Colonic mucosa (tissue), 4 donors: ENCODE measurements around the gene APOO. TPM values are rescaled to one million over a fixed set of nuclear protein-coding genes. Genes with fewer than 3 reads are reported as not detected.

Source experiments
- DNase-seq: peaks from one replicate; pipeline ENCODE4 v3.0.0-alpha.2; 2020
- H3K27ac ChIP-seq: fragments of 200-600 bp; one replicate; pipeline ENCODE4 v1.8.0; 2021
- H3K27me3 ChIP-seq: fragments of 200-600 bp; one replicate; pipeline ENCODE4 v1.8.0; 2021
- H3K36me3 ChIP-seq: fragments of 200-600 bp; one replicate; pipeline ENCODE4 v1.8.0; 2021
- H3K4me1 ChIP-seq: fragments of 200-600 bp; one replicate; pipeline ENCODE4 v1.8.0; 2021; ENCODE audit warnings: mild to moderate bottlenecking
- H3K4me3 ChIP-seq: fragments of 200-600 bp; one replicate; pipeline ENCODE4 v1.8.0; 2021
- H3K9ac ChIP-seq, 2 donors: one replicate each; pipeline ENCODE4 v1.7.0; 2013; ENCODE audit warnings: control low read depth in 2 of 2, low read depth in 2 of 2, low read length in 2 of 2
- H3K9me3 ChIP-seq: fragments of 200-600 bp; one replicate; pipeline ENCODE4 v1.8.0; 2021
- intact Hi-C: fragments of 100-400 bp; cut with DNase I; formaldehyde crosslinking; loops from one replicate; pipeline ENCODE4 v1.14.1; 2022
- total RNA-seq, 2 donors: library from RNA; stranded (reverse); fragmentation: NEBNext Ultra II Directional in 1 of 2; extraction: Animal tissue kit (Norgen Biotek cat#: 25700) in 1 of 2; gene quantifications; one replicate each; pipeline ENCODE4 v1.2.1, GENCODE V29; 2021
- TF ChIP-seq, protein P1 (sequence below): fragments of 200-600 bp; IDR thresholded peaks from one replicate; pipeline ENCODE4 v1.8.0; 2022; ENCODE audit warnings: antibody characterized with exemption, mild to moderate bottlenecking
- donor health status: healthy.
- donor health status: DM: no; HTN: no; CAD: no.
- donor health status: DM: no; HTN: no; CAD: no.

APOO gene
- total RNA-seq, 2 donors from 2014 or later, result 36.3 to 38.9 TPM

DNA sequence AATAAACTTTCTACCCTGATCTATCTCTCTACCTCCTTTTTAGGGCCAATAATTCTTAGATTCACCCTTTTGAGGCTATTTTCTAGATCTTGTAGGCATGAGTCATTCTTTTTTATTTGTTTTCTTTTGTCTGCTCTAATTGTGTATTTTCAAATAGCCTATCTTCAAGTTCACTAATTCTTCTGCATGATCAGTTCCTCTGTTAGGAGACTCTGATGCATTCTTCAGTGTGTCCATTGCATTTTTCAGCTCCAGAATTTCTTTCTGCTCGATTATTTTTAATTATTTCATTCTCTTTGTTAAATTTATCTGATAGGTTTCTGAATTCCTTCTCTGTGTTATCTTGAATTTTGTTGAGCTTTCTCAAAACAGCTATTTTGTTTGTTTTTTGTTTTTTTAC is 11.4 kb upstream of the APOO start:
- Histone ChIP-seq H3K4me1 (no peaks in the 10 kb centered on the region), H3K27me3 (peaks cover 6% of the 10 kb centered on the region), H3K9ac (no peak overlapping the region), H3K4me3 (no peak overlapping the region), H3K9me3 (no peaks in the 10 kb centered on the region), H3K36me3 (no peaks in the 10 kb centered on the region), H3K27ac (no peak overlapping the region)
- intact Hi-C loops, result no loop called here
- TF ChIP-seq, protein P1, sequence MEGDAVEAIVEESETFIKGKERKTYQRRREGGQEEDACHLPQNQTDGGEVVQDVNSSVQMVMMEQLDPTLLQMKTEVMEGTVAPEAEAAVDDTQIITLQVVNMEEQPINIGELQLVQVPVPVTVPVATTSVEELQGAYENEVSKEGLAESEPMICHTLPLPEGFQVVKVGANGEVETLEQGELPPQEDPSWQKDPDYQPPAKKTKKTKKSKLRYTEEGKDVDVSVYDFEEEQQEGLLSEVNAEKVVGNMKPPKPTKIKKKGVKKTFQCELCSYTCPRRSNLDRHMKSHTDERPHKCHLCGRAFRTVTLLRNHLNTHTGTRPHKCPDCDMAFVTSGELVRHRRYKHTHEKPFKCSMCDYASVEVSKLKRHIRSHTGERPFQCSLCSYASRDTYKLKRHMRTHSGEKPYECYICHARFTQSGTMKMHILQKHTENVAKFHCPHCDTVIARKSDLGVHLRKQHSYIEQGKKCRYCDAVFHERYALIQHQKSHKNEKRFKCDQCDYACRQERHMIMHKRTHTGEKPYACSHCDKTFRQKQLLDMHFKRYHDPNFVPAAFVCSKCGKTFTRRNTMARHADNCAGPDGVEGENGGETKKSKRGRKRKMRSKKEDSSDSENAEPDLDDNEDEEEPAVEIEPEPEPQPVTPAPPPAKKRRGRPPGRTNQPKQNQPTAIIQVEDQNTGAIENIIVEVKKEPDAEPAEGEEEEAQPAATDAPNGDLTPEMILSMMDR, result no peak
- no peak for DNase-seq

DNA sequence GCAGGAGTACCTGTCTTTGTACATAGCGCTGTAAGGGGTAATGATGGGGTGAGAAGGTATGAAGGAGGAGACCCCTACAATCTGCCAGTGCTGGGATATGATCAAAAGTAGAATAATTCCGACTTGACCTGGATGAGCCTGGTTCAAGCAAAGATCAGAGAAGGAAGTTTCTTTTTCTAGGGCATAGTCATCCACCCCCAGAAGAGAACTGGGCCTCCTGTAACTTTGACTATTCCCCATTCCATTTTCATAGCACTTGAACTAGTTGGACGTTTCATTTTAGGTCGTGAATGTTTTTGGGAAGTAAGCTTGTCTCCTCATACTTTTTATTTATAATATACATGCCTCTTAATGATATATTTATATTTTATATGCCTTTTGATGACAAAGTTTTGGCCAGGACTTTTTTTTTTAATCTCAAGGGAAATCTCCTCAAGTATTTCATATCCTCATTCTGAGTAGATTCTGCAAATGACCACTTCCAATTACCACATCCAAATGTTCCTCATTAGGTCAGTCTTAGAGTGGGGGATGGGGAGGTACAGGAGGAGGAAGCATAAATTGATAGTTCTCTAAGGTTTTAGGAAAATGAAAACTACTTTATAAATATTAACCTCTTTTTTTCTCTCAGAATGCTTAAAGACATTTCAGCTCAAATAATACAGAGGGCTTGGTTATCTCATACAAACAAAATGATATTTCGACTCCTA is 3.5 kb upstream of the APOO start:
- TF ChIP-seq, protein P1, result no peak
- no peak overlapping the region for H3K9ac ChIP-seq
- no peak for DNase-seq

DNA sequence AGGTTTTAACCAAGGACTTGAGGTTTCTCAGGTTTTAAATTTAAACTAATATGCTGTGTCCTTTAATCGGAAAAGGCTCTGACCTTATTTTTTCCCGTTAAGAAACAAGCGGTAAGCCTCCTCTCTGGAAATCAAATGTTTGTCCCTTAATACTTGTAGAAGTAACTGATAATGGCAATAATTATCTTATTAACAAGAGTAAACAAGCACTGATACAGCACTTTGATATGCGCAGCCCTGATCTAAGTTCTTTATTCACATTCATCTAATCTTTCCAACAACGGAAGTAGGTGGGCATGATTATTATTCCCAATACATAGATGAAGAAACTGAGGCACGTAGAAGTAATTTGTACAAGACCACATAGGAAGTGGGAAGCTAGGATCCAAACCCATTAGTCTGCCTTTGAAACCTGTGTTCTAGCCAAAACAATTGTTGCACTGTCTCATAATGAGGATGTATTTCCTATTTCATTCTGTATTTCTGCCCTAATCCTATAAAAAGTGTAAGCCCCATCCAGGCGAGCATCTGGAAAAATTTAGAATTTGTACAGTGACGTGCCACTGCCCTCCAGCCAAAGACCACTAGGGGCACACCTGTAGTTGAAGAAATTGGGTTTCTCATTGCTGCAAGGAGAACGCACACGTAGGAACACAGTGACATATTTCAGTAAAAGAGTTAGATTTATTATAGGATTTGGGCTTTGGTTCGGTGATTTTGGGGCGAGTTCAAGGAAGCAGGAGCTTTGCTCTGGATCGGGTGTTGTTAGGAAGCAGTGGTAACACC is 674 bp upstream of the APOO start:
- H3K36me3 ChIP-seq, result no peaks in the 10 kb centered on the region
- TF ChIP-seq, protein P1, result peak; percentile 5
- peak overlapping the region in 1 of 2 donors; percentile 79 for H3K9ac ChIP-seq
- no peak overlapping the region for H3K4me3 ChIP-seq
- peak overlapping the region; percentile 77 for H3K27ac ChIP-seq
- H3K9me3 ChIP-seq, result no peaks in the 10 kb centered on the region
- intact Hi-C loops, result loop anchor here (5.0 kb wide), 1 partner anchor 144 kb away; the partner anchor contains the start of gene EIF2S3
- H3K27me3 ChIP-seq, result no peaks in the 10 kb centered on the region
- H3K4me1 ChIP-seq, result no peaks in the 10 kb centered on the region
- DNase-seq, result no peak

More for the DNA sequence above, 3.5 kb upstream of the APOO start:
- intact Hi-C loops, result no loop called here
- no peak overlapping the region for H3K27ac ChIP-seq
- no peaks in the 10 kb centered on the region for H3K4me1 ChIP-seq
- H3K36me3 ChIP-seq, result no peaks in the 10 kb centered on the region
- H3K9me3 ChIP-seq, result no peaks in the 10 kb centered on the region
- no peak overlapping the region for H3K4me3 ChIP-seq
- no peaks in the 10 kb centered on the region for H3K27me3 ChIP-seq

DNA sequence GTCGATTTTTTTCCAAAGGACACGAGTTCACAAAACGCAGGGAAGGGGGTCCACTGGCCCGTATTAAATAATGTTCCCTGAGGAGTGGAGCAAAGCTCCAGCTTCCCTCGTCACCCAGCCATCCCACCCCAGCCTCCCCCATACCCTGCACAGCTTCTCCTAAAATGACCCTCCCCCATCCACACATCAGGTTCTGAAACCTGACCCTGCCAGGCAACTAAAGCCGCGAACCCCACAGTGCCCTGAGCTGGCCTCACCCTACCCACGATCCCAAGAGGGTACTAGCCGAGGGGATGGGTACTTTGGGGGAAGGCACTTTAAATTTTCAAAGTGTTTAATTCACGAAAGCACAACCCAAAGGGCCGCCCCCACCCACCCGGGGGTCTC is 634 bp downstream of the APOO start:
- Histone ChIP-seq H3K9me3 (no peaks in the 10 kb centered on the region), H3K36me3 (no peaks in the 10 kb centered on the region), H3K4me1 (no peaks in the 10 kb centered on the region), H3K9ac (peak overlapping the region; percentile 66 to 79), H3K4me3 (peak overlapping the region; percentile 49), H3K27ac (peak overlapping the region; percentile 77), H3K27me3 (no peaks in the 10 kb centered on the region)
- intact Hi-C loops, result loop anchor here (5.0 kb wide), 1 partner anchor 145 kb away; the partner anchor contains the start of gene EIF2S3
- TF ChIP-seq, protein P1, result no peak
- no peak for DNase-seq

DNA sequence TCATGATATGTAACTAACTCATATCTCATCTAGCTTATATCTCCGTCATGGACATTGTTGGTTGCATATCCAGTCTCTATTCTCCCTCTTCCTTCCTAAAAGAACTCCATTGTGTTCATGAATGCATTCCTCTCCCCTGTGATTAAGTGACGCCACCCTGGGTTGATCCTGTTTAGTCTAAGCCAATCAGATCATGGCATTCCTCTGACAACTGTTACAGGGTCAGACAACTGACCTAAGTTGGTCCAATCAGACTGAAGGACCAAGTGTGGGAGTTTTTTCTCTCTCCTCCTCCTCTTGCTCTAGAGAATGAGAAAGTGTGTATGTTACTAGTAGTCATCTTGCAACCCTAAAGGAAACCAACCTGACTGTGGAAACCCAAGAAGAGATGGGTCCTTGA is 3.6 kb downstream of the APOO start:
- Histone ChIP-seq H3K4me1 (no peaks in the 10 kb centered on the region), H3K4me3 (no peak overlapping the region), H3K36me3 (no peaks in the 10 kb centered on the region), H3K9me3 (no peaks in the 10 kb centered on the region), H3K27me3 (no peaks in the 10 kb centered on the region), H3K9ac (no peak overlapping the region), H3K27ac (no peak overlapping the region)
- intact Hi-C loops, result loop anchor here (5.0 kb wide), 2 partner anchors 122 to 147 kb away; partner anchors contain the start of gene SAT1
- TF ChIP-seq, protein P1, result no peak
- DNase-seq, result no peak
